CD4-positive, alpha-beta T cell (primary cell): ENCODE measurements around the gene KCNK4. TPM values are rescaled to one million over a fixed set of nuclear protein-coding genes. Genes with fewer than 3 reads are reported as not detected.
A peak's percentile ranks its signal among the peaks of the same experiment; 100 is the strongest.

Experiments
- ATAC-seq: fragments of 200-7000 bp; cut with Tn5 transposase; one replicate; pipeline ENCODE4 v1.10.0; 2022; ENCODE audit warnings: mild to moderate bottlenecking; ENCODE audit not compliant: poor library complexity
- CTCF ChIA-PET: fragments of 350-600 bp; sonication (Branson Sonifier 250); formaldehyde crosslinking; loops from one replicate; lab custom pipeline; 2021; ENCODE audit warnings: antibody characterized with exemption, inconsistent platforms; lab: Charles Lee
- POLR2A ChIA-PET: fragments of 350-600 bp; sonication (Branson Sonifier 250); formaldehyde crosslinking; loops from one replicate; lab custom pipeline; 2021; ENCODE audit warnings: antibody characterized with exemption, inconsistent platforms; lab: Charles Lee
- DNase-seq, 14 experiments: peaks; one replicate each; pipeline ENCODE4 v3.0.0-alpha.2; 2013 to 2020; ENCODE audit warnings: mixed read lengths in 2 of 14
- H3K27ac ChIP-seq, 2 donors: one replicate each; pipeline versions ENCODE4 v1.5.1 to v1.7.0; 2013; ENCODE audit warnings: low read length in 2 of 2, low read depth in 1 of 2, mild to moderate bottlenecking in 1 of 2
- H3K27me3 ChIP-seq, 2 experiments: 1 replicate in 1 of 2; 2 replicates in 1 of 2; pipeline versions ENCODE4 v1.6.1 to v1.7.0; 2013; ENCODE audit warnings: low read length in 2 of 2, control low read depth in 1 of 2, mild to moderate bottlenecking in 1 of 2, moderate library complexity in 1 of 2; ENCODE audit not compliant: insufficient read depth in 2 of 2, control insufficient read depth in 1 of 2
- H3K36me3 ChIP-seq: one replicate; pipeline ENCODE4 v1.6.1; 2013; ENCODE audit warnings: low read length, control low read depth; ENCODE audit not compliant: insufficient read depth
- H3K4me1 ChIP-seq: one replicate; pipeline ENCODE4 v1.6.1; 2013; ENCODE audit warnings: low read length, control low read depth; ENCODE audit not compliant: insufficient read depth
- H3K4me3 ChIP-seq: one replicate; pipeline ENCODE4 v1.5.1; 2013; ENCODE audit warnings: mild to moderate bottlenecking, low read length, moderate library complexity
- H3K9me3 ChIP-seq, 2 experiments: 1 replicate in 1 of 2; 2 replicates in 1 of 2; pipeline versions ENCODE4 v1.6.1 to v1.7.0; 2013; ENCODE audit warnings: low read length in 2 of 2, mild to moderate bottlenecking in 2 of 2, control low read depth in 1 of 2, moderate library complexity in 1 of 2; ENCODE audit not compliant: control insufficient read depth in 1 of 2, insufficient read depth in 1 of 2
- H3K27ac Mint-ChIP-seq: one replicate; pipeline ENCODE4 v1.8.0; 2020; ENCODE audit warnings: mixed read lengths
- H3K27me3 Mint-ChIP-seq: one replicate; pipeline ENCODE4 v1.8.0; 2021; ENCODE audit warnings: mixed read lengths
- H3K36me3 Mint-ChIP-seq: one replicate; pipeline ENCODE4 v1.8.0; 2021; ENCODE audit warnings: low read depth, mixed read lengths
- H3K4me1 Mint-ChIP-seq: one replicate; pipeline ENCODE4 v1.8.0; 2021; ENCODE audit warnings: low read depth, mixed read lengths
- H3K4me3 Mint-ChIP-seq: one replicate; pipeline ENCODE4 v1.8.0; 2020; ENCODE audit warnings: mild to moderate bottlenecking, mixed read lengths
- H3K9me3 Mint-ChIP-seq: one replicate; pipeline ENCODE4 v1.8.0; 2020; ENCODE audit warnings: mixed read lengths
- CTCF ChIP-seq: fragments of 200-600 bp; IDR thresholded peaks from one replicate; pipeline ENCODE4 v1.8.0; 2022; ENCODE audit warnings: antibody characterized with exemption, mild to moderate bottlenecking
- intact Hi-C, 2 experiments: fragments of 100-400 bp; cut with DNase I in 1 of 2; cut with micrococcal nuclease in 1 of 2; formaldehyde crosslinking; loops; one replicate each; pipeline versions ENCODE4 v1.15.1 to v1.9.0; 2023 to 2025; cut with DNase I, micrococcal nuclease
- total RNA-seq, 174 experiments: library from RNA in 2 of 174; stranded (reverse) in 2 of 174; gene quantifications; one replicate each; pipeline ENCODE4 v1.2.3 and lab custom pipeline; 2021 to 2026

KCNK4 gene
- total RNA-seq, 2 experiments from 2014 or later = 0.14 TPM; not detected in 1

- Histone ChIP-seq H3K4me3 (peak within 1 kb of the TSS; percentile 96), H3K9me3 (no peaks in the 10 kb centered on the region), H3K4me1 (peaks cover 40% of the 10 kb centered on the region), H3K36me3 (peaks cover 41% of the 10 kb centered on the region), H3K27me3 (no peaks in the 10 kb centered on the region), H3K27ac (peak within 1 kb of the TSS; percentile 93 to 99)
- peak; percentile 77 for ATAC-seq
- peaks cover 47% of the 10 kb centered on the region for H3K4me1 Mint-ChIP-seq
- H3K27me3 Mint-ChIP-seq = no peaks in the 10 kb centered on the region
- H3K27ac Mint-ChIP-seq = peak within 1 kb of the TSS; percentile 98
- peak; percentile 91 to 100 (median 95) for DNase-seq
- H3K36me3 Mint-ChIP-seq = peaks cover 62% of the 10 kb centered on the region
- intact Hi-C loops = loop anchor here (1.0 to 5.0 kb wide), 8 partner anchors 11 to 336 kb away; partner anchors contain the start of genes CCDC88B (in 1 of the 2), ESRRA (in 1 of the 2), GPR137 (in 1 of the 2) and RPS6KA4 (in 1 of the 2)
- no peak for TF ChIP-seq CTCF
- POLR2A ChIA-PET = interaction anchor here (0.5 to 4.0 kb wide), 48 partner anchors 8 to 1744 kb away, joined by 3 to 105 read pairs (median 6); partner anchors contain the start of genes BAD, CATSPERZ, CCDC88B and EEF1G
- peak within 1 kb of the TSS; percentile 92 for H3K4me3 Mint-ChIP-seq
- no peaks in the 10 kb centered on the region for H3K9me3 Mint-ChIP-seq
- CTCF ChIA-PET = interaction anchor here (0.8 to 3.0 kb wide), 19 partner anchors 13 to 336 kb away, joined by 3 to 39 read pairs (median 6); partner anchors contain the start of genes BAD, CCDC88B, DNAJC4 and ESRRA
Observed at GRCh38 chr11:64317325-64317960, 26.3 kb downstream of the KCNK4 start, which contains the start of gene TRMT112. TRMT112 (minus strand) TSS chr11:64317559; CDS start chr11:64317526, 33 bp downstream.

GRCh38 chr11:64317961-64318765 lies 27.1 kb downstream of the KCNK4 start, which contains the start of gene PRDX5:
PRDX5 (plus strand) TSS chr11:64318121; CDS start chr11:64318216, 95 bp downstream.
- H3K27me3 ChIP-seq = no peaks in the 10 kb centered on the region
- Mint-ChIP-seq H3K27me3 (no peaks in the 10 kb centered on the region), H3K9me3 (no peaks in the 10 kb centered on the region), H3K4me3 (peak within 1 kb of the TSS; percentile 92), H3K27ac (peak within 1 kb of the TSS; percentile 98), H3K4me1 (peaks cover 40% of the 10 kb centered on the region), H3K36me3 (peaks cover 54% of the 10 kb centered on the region)
- intact Hi-C loops = loop anchor here (1.0 to 5.0 kb wide), 9 partner anchors 12 to 335 kb away; partner anchors contain the start of genes RPS6KA4 (in 2 of the 2), CCDC88B (in 1 of the 2), ESRRA (in 1 of the 2) and GPR137 (in 1 of the 2)
- ChIA-PET CTCF (interaction anchor here (0.8 to 3.0 kb wide), 19 partner anchors 14 to 335 kb away, joined by 3 to 39 read pairs (median 6); partner anchors contain the start of genes BAD, CCDC88B, DNAJC4 and ESRRA), POLR2A (interaction anchor here (0.5 to 4.0 kb wide), 47 partner anchors 9 to 1744 kb away, joined by 3 to 105 read pairs (median 6); partner anchors contain the start of genes BAD, CATSPERZ, CCDC88B and EEF1G)
- peaks cover 33% of the 10 kb centered on the region for H3K4me1 ChIP-seq
- peak within 1 kb of the TSS; percentile 96 for H3K4me3 ChIP-seq
- H3K36me3 ChIP-seq = peaks cover 44% of the 10 kb centered on the region
- no peaks in the 10 kb centered on the region for H3K9me3 ChIP-seq
- ATAC-seq (peak; percentile 72), DNase-seq (peak; percentile 88 to 99 (median 94))
- H3K27ac ChIP-seq = peak within 1 kb of the TSS; percentile 93 to 99
- peak; percentile 40 for TF ChIP-seq CTCF
